IPS-NIHi7 (cell line): ENCODE data around the gene PRSS27.
"Not testable (repeated sequence)": the region's sequence is repeated elsewhere in the genome, so short reads cannot be mapped to it uniquely, and the experiment has no call there.

Source experiments
- DNase-seq: peaks from one replicate; pipeline ENCODE4 v3.0.0; 2012; ENCODE audit warnings: mixed read lengths; ENCODE audit errors: extremely low spot score

Gene PRSS27

GRCh38 chr16:2696601-2697250, 23.3 kb downstream of the PRSS27 start:
- DNase-seq = not testable (repeated sequence)

- peak; percentile 60 for DNase-seq
Observed at GRCh38 chr16:2692948-2693651, 26.9 kb downstream of the PRSS27 start.

GRCh38 chr16:2692251-2692947, 27.6 kb downstream of the PRSS27 start:
- DNase-seq = no peak

- no peak for DNase-seq
Observed at GRCh38 chr16:2691491-2692248, 28.4 kb downstream of the PRSS27 start.

GRCh38 chr16:2690852-2691251, 29.2 kb downstream of the PRSS27 start:
- DNase-seq = no peak

- DNase-seq = no peak
Observed at GRCh38 chr16:2689968-2690801, 29.8 kb downstream of the PRSS27 start.

GRCh38 chr16:2689422-2689821, 30.6 kb downstream of the PRSS27 start:
- not testable (repeated sequence) for DNase-seq

- peak; percentile 6 for DNase-seq
Observed at GRCh38 chr16:2687531-2688308, 32.3 kb downstream of the PRSS27 start.

- peak; percentile 7 for DNase-seq
Observed at GRCh38 chr16:2686912-2687507, 33.0 kb downstream of the PRSS27 start.

GRCh38 chr16:2686075-2686474, 33.9 kb downstream of the PRSS27 start:
- DNase-seq = not testable (repeated sequence)

GRCh38 chr16:2683041-2683440, 37.0 kb downstream of the PRSS27 start:
- not testable (repeated sequence) for DNase-seq

- peak; percentile 98 for DNase-seq
Observed at GRCh38 chr16:2682209-2683021, 37.6 kb downstream of the PRSS27 start, which contains the start of gene KCTD5. Gene KCTD5, plus strand, starts transcription at chr16:2682523. Its CDS starts 26 bp downstream, at chr16:2682549.

- not testable (repeated sequence) for DNase-seq
Observed at GRCh38 chr16:2680360-2680759, 39.7 kb downstream of the PRSS27 start.

GRCh38 chr16:2679902-2680301, 40.1 kb downstream of the PRSS27 start:
- not testable (repeated sequence) for DNase-seq

- DNase-seq = not testable (repeated sequence)
Observed at GRCh38 chr16:2678206-2678965, 41.6 kb downstream of the PRSS27 start.

GRCh38 chr16:2676937-2677336, 43.1 kb downstream of the PRSS27 start:
- DNase-seq = not testable (repeated sequence)

GRCh38 chr16:2675714-2676113, 44.3 kb downstream of the PRSS27 start:
- DNase-seq = no peak

GRCh38 chr16:2675021-2675420, 45.0 kb downstream of the PRSS27 start:
- no peak for DNase-seq
